ENCODE results near the gene MBNL2. TPM values are rescaled to one million over a fixed set of nuclear protein-coding genes. Genes with fewer than 3 reads are reported as not detected.
A peak's percentile ranks its signal among the peaks of the same experiment; 100 is the strongest.

MBNL2 gene
- total and polyA plus RNA-seq, 4 donors, result 26.9 to 101 (median 48.4) TPM

DNA sequence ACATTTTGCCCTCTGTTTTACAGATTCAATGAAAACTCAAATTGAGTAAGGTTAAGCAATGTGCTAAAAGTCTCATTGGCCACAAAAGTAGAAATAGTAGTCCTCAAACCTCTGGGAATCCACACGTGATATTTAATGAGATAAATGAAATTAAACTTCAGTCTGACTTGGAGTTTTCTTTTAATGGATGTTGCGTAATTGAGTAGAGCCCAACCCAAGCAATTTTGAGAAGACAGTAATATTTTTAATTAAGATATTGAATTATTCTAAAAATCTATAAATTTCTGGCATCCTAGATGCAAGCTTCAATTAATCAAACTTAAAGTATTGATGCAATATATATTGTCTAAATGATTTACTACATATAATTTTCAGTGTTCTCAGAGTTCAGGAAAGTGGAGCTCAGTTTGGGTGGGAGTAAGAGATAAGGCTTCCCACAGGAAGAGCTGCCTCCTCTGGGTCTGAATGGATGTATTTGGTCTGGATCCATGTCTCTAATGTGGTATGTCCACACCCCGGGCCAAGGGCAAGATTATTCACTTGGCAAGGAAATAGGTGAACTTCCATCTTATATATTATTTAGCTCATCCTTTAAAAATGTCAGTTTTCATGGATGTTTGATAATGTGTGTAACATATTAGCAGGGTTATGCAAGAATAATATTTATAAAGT is 6.9 kb downstream of the MBNL2 start:
- WGBS (ENCODE audit: insufficient coverage), result no CpG with 5 or more reads among the region's 3 CpGs
- no peak overlapping the region for H3K27ac ChIP-seq (ENCODE audit: low read depth, low read length)
- H3K9me3 ChIP-seq (ENCODE audit: control insufficient read depth, insufficient read depth, low read length), result no peaks in the 10 kb centered on the region
- H3K36me3 ChIP-seq (ENCODE audit: control insufficient read depth, insufficient read depth, low read length), result no peaks in the 10 kb centered on the region
- no peak overlapping the region for H3K4me3 ChIP-seq (ENCODE audit: low read depth, low read length)
- H3K27me3 ChIP-seq (ENCODE audit: control insufficient read depth, insufficient read depth, low read length), result no peaks in the 10 kb centered on the region
- DNase-seq (ENCODE audit: low read depth in 4 of 6, low spot score in 6 of 6), result no peak
- peaks cover 11% of the 10 kb centered on the region for H3K4me1 ChIP-seq (ENCODE audit: control insufficient read depth, insufficient read depth, low read length)

DNA sequence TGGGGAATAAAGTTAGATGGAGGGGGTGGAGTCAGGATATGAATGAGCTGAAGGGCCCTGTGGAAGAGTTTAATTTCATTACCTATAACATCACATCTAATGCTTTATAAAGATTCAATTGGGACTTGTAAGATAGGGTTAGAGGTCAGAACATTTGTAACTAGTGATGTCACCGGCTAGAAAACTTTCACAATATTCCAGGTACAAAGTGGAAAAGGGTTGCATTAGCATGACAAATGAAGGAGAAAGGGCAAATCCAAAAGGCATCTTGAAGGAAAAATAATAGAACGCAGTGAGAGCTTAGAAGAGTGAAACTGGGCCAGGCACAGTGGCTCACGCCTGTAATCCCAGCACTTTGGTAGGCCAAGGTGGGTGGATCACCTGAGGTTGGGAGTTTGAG is 7.6 kb downstream of the MBNL2 start:
- H3K9me3 ChIP-seq (ENCODE audit: control insufficient read depth, insufficient read depth, low read length), result no peaks in the 10 kb centered on the region
- no peaks in the 10 kb centered on the region for H3K27me3 ChIP-seq (ENCODE audit: control insufficient read depth, insufficient read depth, low read length)
- H3K4me1 ChIP-seq (ENCODE audit: control insufficient read depth, insufficient read depth, low read length), result peaks cover 12% of the 10 kb centered on the region
- no peak for DNase-seq (ENCODE audit: low read depth in 4 of 6, low spot score in 6 of 6)
- H3K4me3 ChIP-seq (ENCODE audit: low read depth, low read length), result no peak overlapping the region
- WGBS (ENCODE audit: insufficient coverage), result 100% methylated on average over 2 of the region's 3 CpGs
- H3K36me3 ChIP-seq (ENCODE audit: control insufficient read depth, insufficient read depth, low read length), result no peaks in the 10 kb centered on the region
- H3K27ac ChIP-seq (ENCODE audit: low read depth, low read length), result no peak overlapping the region

DNA sequence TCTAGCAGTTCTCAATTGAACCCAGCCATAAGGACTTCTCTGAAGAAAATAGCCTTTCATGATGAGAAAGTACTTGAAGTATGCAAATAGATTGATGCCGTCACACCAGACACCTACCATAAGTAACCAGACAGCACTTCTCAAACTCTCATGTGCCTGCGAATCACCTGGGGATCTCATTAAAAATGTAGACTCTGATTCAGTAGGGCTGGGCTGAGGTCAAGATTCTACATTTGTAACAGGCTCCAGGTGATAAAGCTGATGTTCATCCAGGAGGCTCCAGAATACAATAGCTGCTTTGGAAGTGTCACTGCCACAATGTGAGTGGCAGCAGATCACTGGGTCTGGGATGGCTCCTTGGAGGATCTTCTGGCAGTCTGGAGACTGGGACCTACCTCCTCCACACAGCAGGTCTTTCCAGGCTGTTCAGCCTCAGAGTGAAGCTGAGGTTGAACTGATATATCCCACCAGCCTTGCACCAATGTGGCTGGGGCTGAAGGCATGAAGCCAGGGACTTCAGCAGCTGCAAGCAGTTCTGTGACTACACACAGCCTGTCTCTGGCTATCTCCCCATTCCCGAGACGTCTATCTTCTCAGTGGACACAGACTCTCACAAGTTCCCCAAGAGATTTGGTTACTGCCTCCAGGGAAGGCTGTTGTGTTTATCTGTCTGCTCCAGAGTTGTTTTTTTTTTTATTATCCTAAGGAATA is 9.1 kb downstream of the MBNL2 start:
- H3K27ac ChIP-seq (ENCODE audit: low read depth, low read length), result no peak overlapping the region
- no CpG with 5 or more reads among the region's 4 CpGs for WGBS (ENCODE audit: insufficient coverage)
- peaks cover 8% of the 10 kb centered on the region for H3K4me1 ChIP-seq (ENCODE audit: control insufficient read depth, insufficient read depth, low read length)
- no peaks in the 10 kb centered on the region for H3K36me3 ChIP-seq (ENCODE audit: control insufficient read depth, insufficient read depth, low read length)
- no peaks in the 10 kb centered on the region for H3K9me3 ChIP-seq (ENCODE audit: control insufficient read depth, insufficient read depth, low read length)
- H3K27me3 ChIP-seq (ENCODE audit: control insufficient read depth, insufficient read depth, low read length), result no peaks in the 10 kb centered on the region
- no peak for DNase-seq (ENCODE audit: low read depth in 4 of 6, low spot score in 6 of 6)
- H3K4me3 ChIP-seq (ENCODE audit: low read depth, low read length), result no peak overlapping the region

DNA sequence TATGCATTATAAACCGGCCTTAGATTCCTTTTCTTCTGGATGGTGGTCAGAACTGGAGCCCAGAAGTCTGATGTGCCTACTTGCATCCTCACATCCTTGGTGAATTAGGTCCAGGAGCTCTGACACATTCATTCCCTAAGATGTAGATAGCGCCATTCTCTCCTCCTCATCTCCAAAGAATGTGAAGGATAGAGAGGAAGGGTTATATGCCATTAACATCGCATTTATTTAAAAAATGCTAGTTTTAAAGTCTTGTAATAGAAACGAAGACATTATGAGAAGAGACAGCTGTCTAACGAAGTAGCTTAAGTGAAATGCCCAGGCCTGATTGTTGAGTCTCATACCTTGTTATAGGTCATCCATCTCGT is 9.7 kb downstream of the MBNL2 start:
- Histone ChIP-seq H3K9me3 (ENCODE audit: control insufficient read depth, insufficient read depth, low read length) (no peaks in the 10 kb centered on the region), H3K27ac (ENCODE audit: low read depth, low read length) (no peak overlapping the region), H3K27me3 (ENCODE audit: control insufficient read depth, insufficient read depth, low read length) (no peaks in the 10 kb centered on the region), H3K4me3 (ENCODE audit: low read depth, low read length) (no peak overlapping the region), H3K4me1 (ENCODE audit: control insufficient read depth, insufficient read depth, low read length) (peaks cover 8% of the 10 kb centered on the region), H3K36me3 (ENCODE audit: control insufficient read depth, insufficient read depth, low read length) (no peaks in the 10 kb centered on the region)
- WGBS (ENCODE audit: insufficient coverage), result 100% methylated on average over 1 of the region's 6 CpGs
- DNase-seq (ENCODE audit: low read depth in 4 of 6, low spot score in 6 of 6), result no peak

DNA sequence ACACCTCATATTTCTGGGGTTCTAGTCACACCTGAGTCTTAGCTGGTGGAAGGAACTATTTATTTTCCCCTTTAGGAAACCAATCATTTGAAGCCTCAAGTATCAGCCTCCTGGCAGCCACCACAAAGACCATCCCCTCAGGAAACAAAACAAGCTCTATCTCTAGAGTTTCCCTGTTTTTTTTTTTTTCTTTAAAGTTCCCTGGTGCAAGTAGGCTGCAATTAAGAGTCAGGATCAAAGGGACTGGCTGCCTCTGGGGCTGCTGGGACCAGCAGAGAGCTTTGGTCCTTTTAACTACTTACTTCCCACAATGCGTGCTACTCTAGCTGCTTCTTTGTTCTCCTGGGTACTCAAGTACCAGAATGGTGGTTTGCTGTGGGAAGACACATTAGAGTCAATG is 11.4 kb downstream of the MBNL2 start:
- Histone ChIP-seq H3K27me3 (ENCODE audit: control insufficient read depth, insufficient read depth, low read length) (no peaks in the 10 kb centered on the region), H3K9me3 (ENCODE audit: control insufficient read depth, insufficient read depth, low read length) (no peaks in the 10 kb centered on the region), H3K4me3 (ENCODE audit: low read depth, low read length) (no peak overlapping the region), H3K4me1 (ENCODE audit: control insufficient read depth, insufficient read depth, low read length) (peaks cover 8% of the 10 kb centered on the region), H3K27ac (ENCODE audit: low read depth, low read length) (no peak overlapping the region), H3K36me3 (ENCODE audit: control insufficient read depth, insufficient read depth, low read length) (no peaks in the 10 kb centered on the region)
- no CpG with 5 or more reads among the region's 1 CpG for WGBS (ENCODE audit: insufficient coverage)
- no peak for DNase-seq (ENCODE audit: low read depth in 4 of 6, low spot score in 6 of 6)

DNA sequence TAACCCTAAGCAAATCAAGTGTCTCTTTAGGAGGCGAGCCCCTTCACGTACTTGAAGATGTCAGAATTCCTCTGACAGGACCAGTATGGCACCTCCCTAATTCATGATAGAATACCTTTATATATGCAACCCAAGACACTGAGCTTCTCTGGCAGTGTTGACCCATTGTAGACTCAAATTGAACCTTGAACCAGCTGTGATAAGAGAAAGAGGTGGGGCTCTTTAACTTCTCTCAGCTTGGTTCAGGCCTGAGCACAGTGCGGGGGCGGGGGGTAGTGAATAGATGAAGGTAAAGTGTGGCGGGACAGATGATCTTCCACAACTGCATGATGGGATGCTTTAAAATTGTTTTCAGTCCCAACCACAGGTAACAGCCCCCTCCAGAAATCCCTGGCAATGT is 12.1 kb downstream of the MBNL2 start:
- peak overlapping the region; percentile 10 for H3K27ac ChIP-seq (ENCODE audit: low read depth, low read length)

DNA sequence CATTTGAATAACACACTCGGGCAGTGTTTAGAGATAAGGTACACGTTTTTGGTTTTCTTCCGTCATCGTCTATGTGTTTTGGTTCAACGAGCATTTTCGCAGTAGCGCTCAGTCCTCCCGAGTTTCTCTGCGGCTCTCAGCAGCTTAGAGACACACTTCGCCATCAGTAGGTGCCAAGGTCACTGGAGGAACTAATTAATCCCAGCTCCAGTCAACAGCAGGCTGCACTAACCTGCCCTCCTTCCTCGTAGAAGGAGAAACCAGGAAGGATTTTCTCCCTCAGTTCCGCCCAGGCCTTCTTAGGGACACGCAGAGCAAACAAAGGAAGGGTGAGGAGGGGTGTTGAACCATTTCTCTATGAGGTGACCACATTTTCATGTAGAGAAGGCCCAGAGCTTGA is 12.6 kb downstream of the MBNL2 start:
- Histone ChIP-seq H3K9me3 (ENCODE audit: control insufficient read depth, insufficient read depth, low read length) (no peaks in the 10 kb centered on the region), H3K36me3 (ENCODE audit: control insufficient read depth, insufficient read depth, low read length) (no peaks in the 10 kb centered on the region), H3K27ac (ENCODE audit: low read depth, low read length) (peak overlapping the region; percentile 22), H3K4me3 (ENCODE audit: low read depth, low read length) (no peak overlapping the region), H3K27me3 (ENCODE audit: control insufficient read depth, insufficient read depth, low read length) (no peaks in the 10 kb centered on the region), H3K4me1 (ENCODE audit: control insufficient read depth, insufficient read depth, low read length) (peaks cover 8% of the 10 kb centered on the region)
- no peak for DNase-seq (ENCODE audit: low read depth in 4 of 6, low spot score in 6 of 6)
- 94% methylated on average over 10 of the region's 13 CpGs for WGBS (ENCODE audit: insufficient coverage)

More for the DNA sequence above, 12.1 kb downstream of the MBNL2 start:
- no peak for DNase-seq (ENCODE audit: low read depth in 4 of 6, low spot score in 6 of 6)
- peaks cover 8% of the 10 kb centered on the region for H3K4me1 ChIP-seq (ENCODE audit: control insufficient read depth, insufficient read depth, low read length)
- WGBS (ENCODE audit: insufficient coverage), result 96% methylated on average over 2 of the region's 5 CpGs
- H3K9me3 ChIP-seq (ENCODE audit: control insufficient read depth, insufficient read depth, low read length), result no peaks in the 10 kb centered on the region
- H3K4me3 ChIP-seq (ENCODE audit: low read depth, low read length), result no peak overlapping the region
- no peaks in the 10 kb centered on the region for H3K36me3 ChIP-seq (ENCODE audit: control insufficient read depth, insufficient read depth, low read length)
- no peaks in the 10 kb centered on the region for H3K27me3 ChIP-seq (ENCODE audit: control insufficient read depth, insufficient read depth, low read length)

DNA sequence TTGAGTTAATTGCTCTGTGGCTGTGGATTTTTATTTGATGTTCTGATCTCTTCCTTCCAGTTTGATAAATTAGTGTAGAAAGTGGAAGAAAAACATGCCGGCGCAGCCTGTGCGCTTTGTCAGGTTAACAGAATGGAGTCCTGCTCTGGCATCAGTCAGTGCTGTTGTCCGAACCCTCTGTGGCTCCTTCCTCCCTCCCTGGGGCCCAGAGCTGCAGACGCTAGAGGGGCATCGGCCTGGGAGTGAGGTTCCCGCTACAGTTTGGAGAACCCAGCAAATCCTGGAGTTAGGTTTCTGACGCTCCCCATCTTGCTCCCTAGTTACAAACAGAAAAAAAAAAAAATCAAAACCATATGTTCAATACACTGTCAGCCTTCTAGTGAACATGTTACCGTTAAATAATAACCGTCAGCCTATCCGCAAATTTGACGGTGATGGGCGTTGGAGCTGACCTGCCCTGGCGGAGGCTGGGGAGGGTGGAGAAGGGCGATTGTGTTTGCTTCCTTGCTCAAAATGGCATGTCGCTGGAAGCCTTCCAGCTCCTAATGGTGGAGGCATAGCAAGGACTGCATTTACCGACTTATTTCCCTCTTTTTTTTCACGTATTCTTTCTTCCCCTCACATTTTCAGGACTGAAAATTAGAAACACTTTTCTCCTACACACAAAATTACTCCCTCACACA is 13.6 kb downstream of the MBNL2 start:
- DNase-seq (ENCODE audit: low read depth in 4 of 6, low spot score in 6 of 6), result no peak
- 75% methylated on average over 16 of the region's 18 CpGs for WGBS (ENCODE audit: insufficient coverage)
- H3K27me3 ChIP-seq (ENCODE audit: control insufficient read depth, insufficient read depth, low read length), result no peaks in the 10 kb centered on the region
- no peak overlapping the region for H3K4me3 ChIP-seq (ENCODE audit: low read depth, low read length)
- peaks cover 12% of the 10 kb centered on the region for H3K4me1 ChIP-seq (ENCODE audit: control insufficient read depth, insufficient read depth, low read length)
- H3K36me3 ChIP-seq (ENCODE audit: control insufficient read depth, insufficient read depth, low read length), result no peaks in the 10 kb centered on the region
- peak overlapping the region; percentile 36 for H3K27ac ChIP-seq (ENCODE audit: low read depth, low read length)
- H3K9me3 ChIP-seq (ENCODE audit: control insufficient read depth, insufficient read depth, low read length), result no peaks in the 10 kb centered on the region

DNA sequence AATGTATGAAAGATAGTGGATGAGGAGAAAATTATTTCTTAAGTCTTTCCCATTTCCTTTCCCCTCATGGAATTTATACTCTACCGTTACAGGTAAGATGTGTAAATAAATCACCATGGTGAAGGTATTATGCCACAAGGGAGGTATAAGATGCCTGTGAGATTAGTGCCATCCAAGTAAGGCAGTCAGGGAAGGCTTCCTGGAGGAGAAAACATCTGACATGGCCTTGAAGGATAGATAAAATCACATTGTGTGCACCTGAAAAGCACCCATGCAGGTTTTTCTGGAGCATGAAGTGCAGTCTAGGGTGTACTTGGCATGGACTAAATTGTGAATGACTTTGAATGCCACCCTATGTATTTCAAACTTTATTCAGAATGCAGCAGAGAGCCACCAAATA is 15.3 kb downstream of the MBNL2 start:
- H3K4me1 ChIP-seq (ENCODE audit: control insufficient read depth, insufficient read depth, low read length), result peaks cover 19% of the 10 kb centered on the region
- H3K36me3 ChIP-seq (ENCODE audit: control insufficient read depth, insufficient read depth, low read length), result no peaks in the 10 kb centered on the region
- H3K27me3 ChIP-seq (ENCODE audit: control insufficient read depth, insufficient read depth, low read length), result no peaks in the 10 kb centered on the region
- H3K27ac ChIP-seq (ENCODE audit: low read depth, low read length), result no peak overlapping the region
- WGBS (ENCODE audit: insufficient coverage), result no CpG with 5 or more reads among the region's 1 CpG
- H3K9me3 ChIP-seq (ENCODE audit: control insufficient read depth, insufficient read depth, low read length), result no peaks in the 10 kb centered on the region
- H3K4me3 ChIP-seq (ENCODE audit: low read depth, low read length), result no peak overlapping the region
- DNase-seq (ENCODE audit: low read depth in 4 of 6, low spot score in 6 of 6), result no peak
